PFSK-1 (cell line): ENCODE measurements around the gene UXT.

Source experiments
- FOXP2 ChIP-seq: optimal IDR thresholded peaks from 2 replicates; pipeline ENCODE3; 2011; ENCODE audit warnings: borderline replicate concordance, control low read depth, inconsistent platforms; ENCODE audit not compliant: insufficient read depth; ENCODE audit errors: extremely low read length, extremely low read depth
- POLR2AphosphoS5 ChIP-seq: IDR thresholded peaks from 2 replicates; pipeline ENCODE4 v1.6.1; 2012; ENCODE audit warnings: low read depth, mild to moderate bottlenecking, control low read depth, low read length, moderate library complexity
- REST ChIP-seq, 2 experiments: IDR thresholded peaks; 2 replicates each; pipeline versions ENCODE4 v1.6.1 to v1.8.0; 2011 to 2012; ENCODE audit warnings: low read depth in 2 of 2, low read length in 2 of 2, control low read depth in 1 of 2, inconsistent platforms in 1 of 2, mild to moderate bottlenecking in 1 of 2, moderate library complexity in 1 of 2; ENCODE audit not compliant: insufficient read depth in 1 of 2
- SIN3A ChIP-seq: IDR thresholded peaks from 2 replicates; pipeline ENCODE4 v1.6.1; 2012; ENCODE audit warnings: mild to moderate bottlenecking, low read length, moderate library complexity, borderline replicate concordance; ENCODE audit not compliant: insufficient read depth
- TAF1 ChIP-seq: IDR thresholded peaks from 2 replicates; pipeline ENCODE4 v1.6.1; 2012; ENCODE audit warnings: low read length, control low read depth, borderline replicate concordance; ENCODE audit not compliant: insufficient read depth

UXT gene

GRCh38 chrX:47614618-47615017, 44.4 kb downstream of the UXT start:
- TF ChIP-seq SIN3A (no peak), REST (IDR thresholded peaks at IDR 0.05; ENCODE audit: insufficient read depth in 1 of 2, low read depth in 2 of 2, low read length in 2 of 2) (no peak), TAF1 (no peak), FOXP2 (no peak), POLR2AphosphoS5 (no peak)

- TF ChIP-seq FOXP2 (no peak), TAF1 (no peak), SIN3A (no peak), POLR2AphosphoS5 (no peak), REST (IDR thresholded peaks at IDR 0.05; ENCODE audit: insufficient read depth in 1 of 2, low read depth in 2 of 2, low read length in 2 of 2) (no peak)
Observed at GRCh38 chrX:47613082-47613481, 45.9 kb downstream of the UXT start.

DNA sequence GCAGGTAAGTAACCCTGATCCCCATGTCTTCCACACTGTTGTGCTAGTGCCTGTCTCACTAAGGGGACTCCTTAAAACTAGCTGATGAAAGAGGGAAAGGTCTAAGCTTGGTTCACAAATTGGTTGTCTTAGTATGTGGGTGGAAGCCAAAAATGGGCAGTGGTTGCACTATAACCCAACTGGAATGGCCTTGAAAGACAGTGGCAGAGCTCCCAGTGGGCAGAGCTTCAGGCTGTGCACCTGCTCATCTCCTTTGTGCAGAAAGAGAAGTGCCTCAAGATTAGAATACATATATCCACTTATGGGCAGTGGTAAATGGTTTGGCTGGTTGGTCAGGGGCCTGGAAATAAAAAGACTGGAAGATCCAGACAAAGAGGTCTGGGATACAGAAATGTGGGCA, 46.6 kb downstream of the UXT start:
- TF ChIP-seq REST (IDR thresholded peaks at IDR 0.05; ENCODE audit: insufficient read depth in 1 of 2, low read depth in 2 of 2, low read length in 2 of 2) (no peak), TAF1 (no peak), FOXP2 (no peak), POLR2AphosphoS5 (no peak), SIN3A (no peak)

DNA sequence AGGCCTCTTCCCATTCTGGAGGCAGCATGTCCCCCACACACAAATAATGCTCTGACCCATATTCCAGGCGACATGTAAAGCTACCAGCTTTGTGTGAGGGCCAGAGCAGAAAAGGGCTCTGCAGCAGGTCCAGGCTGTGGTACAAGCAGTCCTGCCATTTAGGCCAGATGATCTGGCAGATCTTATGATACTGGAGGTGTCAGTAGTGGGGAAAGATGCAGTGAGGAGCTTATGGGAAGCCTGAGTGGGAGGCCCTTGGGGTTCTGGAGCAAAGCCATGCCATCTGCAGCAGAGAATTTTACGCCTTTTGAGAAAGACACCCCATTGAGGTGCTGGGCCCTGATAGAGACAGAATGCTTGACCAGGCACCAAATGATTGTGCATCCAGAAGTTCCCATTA, 47.1 kb downstream of the UXT start:
- no peak for TF ChIP-seq POLR2AphosphoS5
- TF ChIP-seq FOXP2: no peak
- no peak for TF ChIP-seq SIN3A
- no peak for TF ChIP-seq TAF1
- TF ChIP-seq REST (IDR thresholded peaks at IDR 0.05; ENCODE audit: insufficient read depth in 1 of 2, low read depth in 2 of 2, low read length in 2 of 2): no peak

GRCh38 chrX:47611489-47611888, 47.5 kb downstream of the UXT start:
- TF ChIP-seq POLR2AphosphoS5: no peak
